GM20000 (cell line): ENCODE data around the gene UXT.
A peak's percentile ranks its signal among the peaks of the same experiment; 100 is the strongest.

Experiments
- DNase-seq: peaks from one replicate; pipeline ENCODE4 v3.0.0; 2012; ENCODE audit warnings: low spot score
- TF ChIP-seq, protein P1 (sequence below): IDR thresholded peaks from 2 replicates; pipeline ENCODE4 v1.5.1; 2012; ENCODE audit warnings: mild to moderate bottlenecking, control low read depth; ENCODE audit errors: extremely low read depth, missing control alignments

UXT gene

DNA sequence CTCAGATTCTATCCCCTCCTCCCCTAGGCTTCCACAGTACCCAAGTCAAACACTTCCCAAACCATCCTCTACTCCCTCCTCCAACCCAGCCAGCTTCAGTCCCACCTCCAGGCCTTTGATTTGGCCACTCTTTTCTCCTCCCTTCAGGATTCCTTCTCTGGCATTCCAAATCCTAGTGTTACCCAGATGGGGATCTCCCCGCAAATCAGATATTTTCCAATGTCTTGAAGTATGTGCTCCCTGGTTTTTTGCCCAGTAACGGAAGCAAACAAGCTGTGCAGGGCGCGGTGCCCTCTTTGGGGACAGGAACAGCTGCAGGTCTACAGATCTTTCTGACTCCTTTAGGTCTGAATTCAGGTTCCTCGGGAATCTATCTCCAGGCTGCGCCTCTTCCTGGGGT, 37.1 kb downstream of the UXT start:
- TF ChIP-seq, protein P1, sequence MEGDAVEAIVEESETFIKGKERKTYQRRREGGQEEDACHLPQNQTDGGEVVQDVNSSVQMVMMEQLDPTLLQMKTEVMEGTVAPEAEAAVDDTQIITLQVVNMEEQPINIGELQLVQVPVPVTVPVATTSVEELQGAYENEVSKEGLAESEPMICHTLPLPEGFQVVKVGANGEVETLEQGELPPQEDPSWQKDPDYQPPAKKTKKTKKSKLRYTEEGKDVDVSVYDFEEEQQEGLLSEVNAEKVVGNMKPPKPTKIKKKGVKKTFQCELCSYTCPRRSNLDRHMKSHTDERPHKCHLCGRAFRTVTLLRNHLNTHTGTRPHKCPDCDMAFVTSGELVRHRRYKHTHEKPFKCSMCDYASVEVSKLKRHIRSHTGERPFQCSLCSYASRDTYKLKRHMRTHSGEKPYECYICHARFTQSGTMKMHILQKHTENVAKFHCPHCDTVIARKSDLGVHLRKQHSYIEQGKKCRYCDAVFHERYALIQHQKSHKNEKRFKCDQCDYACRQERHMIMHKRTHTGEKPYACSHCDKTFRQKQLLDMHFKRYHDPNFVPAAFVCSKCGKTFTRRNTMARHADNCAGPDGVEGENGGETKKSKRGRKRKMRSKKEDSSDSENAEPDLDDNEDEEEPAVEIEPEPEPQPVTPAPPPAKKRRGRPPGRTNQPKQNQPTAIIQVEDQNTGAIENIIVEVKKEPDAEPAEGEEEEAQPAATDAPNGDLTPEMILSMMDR = no peak
- DNase-seq = no peak

DNA sequence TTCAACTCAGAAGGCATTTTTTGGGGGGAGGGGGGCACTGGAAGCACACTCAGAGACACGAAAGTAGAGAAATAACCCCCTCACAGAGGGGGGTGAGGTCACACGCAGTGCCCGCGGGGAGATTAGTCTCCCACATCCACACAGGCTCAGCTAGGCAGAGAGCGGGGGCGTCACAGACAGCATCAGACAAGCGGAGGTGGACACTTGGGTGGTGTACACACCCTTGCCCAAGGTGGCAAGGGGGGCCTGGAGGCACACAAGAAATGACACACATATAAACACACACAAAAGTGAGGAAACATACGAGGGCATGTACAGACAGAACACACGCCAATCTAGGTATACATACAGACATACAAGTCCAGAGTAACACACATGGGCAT, 38.7 kb downstream of the UXT start:
- TF ChIP-seq, protein P1 = no peak
- DNase-seq = no peak

DNA sequence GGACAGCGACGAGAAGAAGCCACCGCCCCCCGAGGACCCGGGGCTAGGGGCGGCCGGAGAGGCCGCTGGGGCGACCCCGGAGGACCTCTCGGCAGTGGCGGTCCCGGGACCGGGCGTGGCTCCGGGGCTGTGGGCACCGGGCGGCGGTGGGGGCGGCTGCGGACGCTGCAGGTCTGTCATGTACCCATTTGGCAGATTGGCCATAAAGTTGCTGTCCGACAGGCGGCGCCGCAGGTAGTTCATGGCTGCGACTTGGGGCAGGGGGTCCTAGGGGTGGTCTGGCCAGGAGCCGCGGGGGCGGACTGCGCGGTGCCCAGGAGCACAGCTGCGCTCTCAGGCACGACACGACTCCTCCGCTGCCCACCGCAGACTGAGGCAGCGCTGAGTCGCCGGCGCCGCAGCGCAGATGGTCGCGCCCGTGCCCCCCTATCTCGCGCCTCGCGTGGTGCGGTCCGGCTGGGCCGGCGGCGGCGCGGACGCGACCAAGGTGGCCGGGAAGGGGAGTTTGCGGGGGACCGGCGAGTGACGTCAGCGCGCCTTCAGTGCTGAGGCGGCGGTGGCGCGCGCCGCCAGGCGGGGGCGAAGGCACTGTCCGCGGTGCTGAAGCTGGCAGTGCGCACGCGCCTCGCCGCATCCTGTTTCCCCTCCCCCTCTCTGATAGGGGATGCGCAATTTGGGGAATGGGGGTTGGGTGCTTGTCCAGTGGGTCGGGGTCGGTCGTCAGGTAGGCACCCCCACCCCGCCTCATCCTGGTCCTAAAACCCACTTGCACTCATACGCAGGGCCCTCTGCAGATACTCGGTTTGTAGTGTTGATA, 39.3 kb downstream of the UXT start, which contains the start of gene SYN1:
Gene SYN1 (minus strand): TSS at position 372 of the 817 bp plus-strand sequence. CDS start 129 bp downstream, at position 243.
- DNase-seq = peak; percentile 94
- TF ChIP-seq, protein P1 = peak; percentile 15

DNA sequence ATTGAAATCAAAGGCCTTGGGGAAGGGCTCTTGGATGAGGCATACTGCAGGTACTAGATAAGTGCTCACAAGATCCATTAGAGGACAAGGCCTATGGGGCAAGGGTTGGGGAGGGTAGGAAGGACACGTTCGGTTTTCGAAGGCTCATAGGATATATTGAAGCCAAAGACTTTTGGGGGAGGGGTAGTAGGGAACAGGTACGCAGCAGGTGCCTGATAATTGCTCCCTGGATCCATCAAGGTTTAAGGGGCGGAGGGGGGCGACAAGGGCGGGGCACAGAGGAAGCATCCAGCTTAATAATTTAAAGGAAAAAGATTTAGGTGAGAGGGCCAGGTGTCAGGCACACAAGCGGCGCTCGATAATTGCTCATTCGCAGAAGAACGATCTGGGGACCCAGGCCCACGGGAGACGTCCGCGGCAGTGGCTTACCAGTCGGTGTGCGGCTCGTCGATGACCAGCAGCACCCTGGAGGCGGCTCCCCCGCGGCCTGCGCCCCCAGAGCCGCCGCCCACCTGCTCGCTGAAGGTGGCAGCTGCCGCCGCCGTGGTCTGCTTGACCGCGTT, 40.0 kb downstream of the UXT start:
- TF ChIP-seq, protein P1 = no peak
- no peak for DNase-seq

DNA sequence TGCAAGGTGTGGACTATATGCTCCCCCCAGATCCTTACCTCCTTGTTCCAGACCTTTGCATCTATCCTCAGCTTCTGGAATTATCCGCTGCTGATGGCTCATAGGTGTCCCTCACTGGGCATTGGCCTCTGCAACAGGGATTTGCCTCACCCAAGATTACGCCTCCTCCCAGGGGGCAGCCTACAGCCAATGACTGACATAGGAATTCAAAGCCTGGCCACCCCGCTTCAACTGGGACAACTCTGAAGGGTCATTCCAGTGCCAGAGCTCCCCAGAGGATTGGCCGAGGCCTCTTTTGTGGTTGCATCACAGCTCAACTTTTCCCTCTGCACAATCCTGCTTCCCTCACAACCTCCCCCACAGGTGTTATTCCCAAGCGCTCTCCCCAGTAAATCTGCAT, 44.4 kb downstream of the UXT start:
- DNase-seq = no peak
- TF ChIP-seq, protein P1 = no peak

DNA sequence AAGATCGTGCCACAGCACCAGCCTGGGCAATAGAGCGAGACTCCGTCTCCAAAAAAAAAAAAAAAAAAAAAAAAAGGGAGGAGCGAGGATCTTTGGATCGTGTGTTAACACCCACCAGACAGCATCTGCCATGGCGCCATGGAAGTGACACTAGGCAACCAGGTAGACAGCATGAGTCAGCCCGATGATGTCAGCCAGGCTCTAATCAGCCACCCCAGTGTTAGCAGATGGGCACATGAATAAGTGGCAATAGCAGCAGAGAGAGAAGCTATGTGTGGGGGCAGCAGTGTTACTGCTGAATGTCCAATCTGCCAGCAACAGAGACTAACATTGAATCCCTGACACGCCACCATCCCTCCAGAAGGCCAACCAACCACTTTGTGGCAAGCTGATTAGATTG, 45.9 kb downstream of the UXT start:
- DNase-seq = no peak
- TF ChIP-seq, protein P1 = no peak

DNA sequence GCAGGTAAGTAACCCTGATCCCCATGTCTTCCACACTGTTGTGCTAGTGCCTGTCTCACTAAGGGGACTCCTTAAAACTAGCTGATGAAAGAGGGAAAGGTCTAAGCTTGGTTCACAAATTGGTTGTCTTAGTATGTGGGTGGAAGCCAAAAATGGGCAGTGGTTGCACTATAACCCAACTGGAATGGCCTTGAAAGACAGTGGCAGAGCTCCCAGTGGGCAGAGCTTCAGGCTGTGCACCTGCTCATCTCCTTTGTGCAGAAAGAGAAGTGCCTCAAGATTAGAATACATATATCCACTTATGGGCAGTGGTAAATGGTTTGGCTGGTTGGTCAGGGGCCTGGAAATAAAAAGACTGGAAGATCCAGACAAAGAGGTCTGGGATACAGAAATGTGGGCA, 46.6 kb downstream of the UXT start:
- DNase-seq = no peak
- TF ChIP-seq, protein P1 = no peak
